IPS-15b (cell line): Measurements from ENCODE around the gene LRRC42.
"Not testable (repeated sequence)": the region's sequence is repeated elsewhere in the genome, so short reads cannot be mapped to it uniquely, and the experiment has no call there.

ENCODE experiments used
- H3K27me3 ChIP-seq: one replicate; pipeline ENCODE4 v1.6.1; 2013; ENCODE audit warnings: low read length; ENCODE audit not compliant: control insufficient read depth, insufficient read depth
- H3K36me3 ChIP-seq: one replicate; pipeline ENCODE4 v1.6.1; 2013; ENCODE audit warnings: low read length; ENCODE audit not compliant: control insufficient read depth, insufficient read depth
- H3K4me1 ChIP-seq: one replicate; pipeline ENCODE4 v1.6.1; 2013; ENCODE audit warnings: mild to moderate bottlenecking, low read length; ENCODE audit not compliant: control insufficient read depth, insufficient read depth
- H3K4me3 ChIP-seq: one replicate; pipeline ENCODE4 v1.5.1; 2013; ENCODE audit warnings: low read depth, low read length
- H3K9ac ChIP-seq: one replicate; pipeline ENCODE4 v1.6.1; 2013; ENCODE audit warnings: low read depth, mild to moderate bottlenecking, low read length
- H3K9me3 ChIP-seq: one replicate; pipeline ENCODE4 v1.6.1; 2013; ENCODE audit warnings: mild to moderate bottlenecking, low read length; ENCODE audit not compliant: control insufficient read depth, insufficient read depth

LRRC42 gene

GRCh38 chr1:53959664-53960250 is 13.6 kb downstream of the LRRC42 start:
- no peaks in the 10 kb centered on the region for H3K9me3 ChIP-seq
- no peak overlapping the region for H3K4me3 ChIP-seq
- peaks cover 6% of the 10 kb centered on the region for H3K4me1 ChIP-seq
- peaks cover 16% of the 10 kb centered on the region for H3K36me3 ChIP-seq
- H3K9ac ChIP-seq = no peak overlapping the region
- no peaks in the 10 kb centered on the region for H3K27me3 ChIP-seq

DNA sequence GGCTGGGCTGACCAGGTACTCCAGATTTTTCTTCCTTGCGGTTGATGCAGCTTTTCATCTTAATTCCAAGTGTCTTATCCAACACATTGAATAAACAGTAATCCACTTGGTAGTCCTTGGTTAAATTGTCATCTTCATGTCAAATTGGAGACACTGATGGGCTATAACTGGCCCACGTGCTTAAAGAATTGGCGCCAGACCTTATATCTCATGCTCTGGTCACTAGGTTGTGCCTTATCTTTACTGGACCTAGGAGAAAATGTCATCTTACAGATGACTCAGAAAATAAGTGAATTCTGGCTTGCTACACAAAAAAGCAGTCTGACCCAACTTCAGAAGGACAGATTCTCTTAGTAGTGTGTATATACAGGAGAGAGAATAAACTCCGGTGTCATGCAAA is 16.2 kb downstream of the LRRC42 start:
- Histone ChIP-seq H3K36me3 (peaks cover 16% of the 10 kb centered on the region), H3K4me3 (no peak overlapping the region), H3K27me3 (no peaks in the 10 kb centered on the region), H3K9me3 (no peaks in the 10 kb centered on the region), H3K9ac (no peak overlapping the region), H3K4me1 (peaks cover 2% of the 10 kb centered on the region)

GRCh38 chr1:53963460-53963859 is 17.3 kb downstream of the LRRC42 start:
- Histone ChIP-seq H3K4me1 (no peaks in the 10 kb centered on the region), H3K27me3 (no peaks in the 10 kb centered on the region), H3K9ac (no peak overlapping the region), H3K36me3 (peaks cover 16% of the 10 kb centered on the region), H3K4me3 (no peak overlapping the region), H3K9me3 (no peaks in the 10 kb centered on the region)

- H3K9me3 ChIP-seq = no peaks in the 10 kb centered on the region
These were observed 18.0 kb downstream of the LRRC42 start for GRCh38 chr1:53964109-53964508.

GRCh38 chr1:53966794-53967193 is 20.6 kb downstream of the LRRC42 start:
- no peaks in the 10 kb centered on the region for H3K27me3 ChIP-seq
- no peaks in the 10 kb centered on the region for H3K4me1 ChIP-seq
- no peak overlapping the region for H3K4me3 ChIP-seq
- peaks cover 16% of the 10 kb centered on the region for H3K36me3 ChIP-seq
- no peaks in the 10 kb centered on the region for H3K9me3 ChIP-seq
- no peak overlapping the region for H3K9ac ChIP-seq

More at GRCh38 chr1:53964109-53964508, 18.0 kb downstream of the LRRC42 start:
- Histone ChIP-seq H3K36me3 (peaks cover 16% of the 10 kb centered on the region), H3K9ac (no peak overlapping the region), H3K27me3 (no peaks in the 10 kb centered on the region), H3K4me1 (no peaks in the 10 kb centered on the region), H3K4me3 (no peak overlapping the region)

GRCh38 chr1:53967409-53968124 is 21.4 kb downstream of the LRRC42 start:
- Histone ChIP-seq H3K36me3 (peaks cover 16% of the 10 kb centered on the region), H3K4me3 (no peak overlapping the region), H3K27me3 (no peaks in the 10 kb centered on the region), H3K9me3 (no peaks in the 10 kb centered on the region), H3K9ac (no peak overlapping the region), H3K4me1 (no peaks in the 10 kb centered on the region)

GRCh38 chr1:53968125-53968513 is 22.0 kb downstream of the LRRC42 start:
- no peaks in the 10 kb centered on the region for H3K4me1 ChIP-seq
- no peak overlapping the region for H3K4me3 ChIP-seq
- no peaks in the 10 kb centered on the region for H3K27me3 ChIP-seq
- H3K9me3 ChIP-seq = no peaks in the 10 kb centered on the region
- H3K9ac ChIP-seq = no peak overlapping the region
- H3K36me3 ChIP-seq = peaks cover 12% of the 10 kb centered on the region

DNA sequence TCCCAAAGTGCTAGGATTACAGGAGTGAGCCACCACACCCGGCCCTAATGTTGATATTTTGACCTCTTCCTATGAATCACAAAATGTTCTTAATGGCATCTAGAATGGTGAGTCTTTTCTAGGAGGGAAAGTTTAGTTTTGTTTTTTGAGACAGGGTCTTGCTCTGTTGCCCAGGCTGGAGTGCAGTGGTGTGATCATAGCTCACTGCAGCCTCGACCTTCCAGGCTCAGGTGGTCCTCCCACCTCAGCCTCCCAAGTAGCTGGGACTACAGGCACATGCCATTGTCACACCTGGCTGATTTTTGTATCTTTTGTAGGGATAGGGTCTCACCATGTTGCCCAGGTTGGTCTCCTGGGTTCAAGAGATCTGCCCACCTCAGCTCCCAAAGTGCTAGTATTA is 23.2 kb downstream of the LRRC42 start:
- H3K9me3 ChIP-seq, H3K9ac ChIP-seq, H3K4me3 ChIP-seq, H3K36me3 ChIP-seq, H3K4me1 ChIP-seq, H3K27me3 ChIP-seq: not testable (repeated sequence)

DNA sequence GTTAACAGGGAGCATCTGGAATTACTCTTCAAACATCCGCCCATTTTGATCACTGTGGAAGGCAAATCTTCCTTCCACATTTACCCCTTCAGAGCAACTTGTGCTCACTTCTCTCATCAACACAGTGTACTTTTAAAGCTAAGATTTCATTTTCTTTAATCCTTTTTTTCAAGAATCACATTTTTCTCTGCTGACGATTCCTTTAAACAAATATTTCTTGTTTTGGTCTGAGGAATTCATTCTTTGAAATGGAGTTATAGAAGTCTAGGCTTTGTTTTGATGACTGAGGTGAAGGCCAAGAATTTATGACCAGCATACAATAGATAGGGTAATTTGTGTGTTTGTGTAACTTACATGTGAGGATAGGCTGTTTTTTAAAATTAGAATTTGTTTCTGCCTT is 25.6 kb downstream of the LRRC42 start:
- Histone ChIP-seq H3K27me3 (no peaks in the 10 kb centered on the region), H3K9me3 (no peaks in the 10 kb centered on the region), H3K4me3 (no peak overlapping the region), H3K9ac (no peak overlapping the region), H3K4me1 (no peaks in the 10 kb centered on the region), H3K36me3 (peaks cover 7% of the 10 kb centered on the region)

- Histone ChIP-seq H3K4me1 (no peaks in the 10 kb centered on the region), H3K9me3 (no peaks in the 10 kb centered on the region), H3K9ac (no peak overlapping the region), H3K27me3 (no peaks in the 10 kb centered on the region), H3K4me3 (no peak overlapping the region), H3K36me3 (no peaks in the 10 kb centered on the region)
These were observed 29.7 kb downstream of the LRRC42 start for GRCh38 chr1:53975861-53976260.

DNA sequence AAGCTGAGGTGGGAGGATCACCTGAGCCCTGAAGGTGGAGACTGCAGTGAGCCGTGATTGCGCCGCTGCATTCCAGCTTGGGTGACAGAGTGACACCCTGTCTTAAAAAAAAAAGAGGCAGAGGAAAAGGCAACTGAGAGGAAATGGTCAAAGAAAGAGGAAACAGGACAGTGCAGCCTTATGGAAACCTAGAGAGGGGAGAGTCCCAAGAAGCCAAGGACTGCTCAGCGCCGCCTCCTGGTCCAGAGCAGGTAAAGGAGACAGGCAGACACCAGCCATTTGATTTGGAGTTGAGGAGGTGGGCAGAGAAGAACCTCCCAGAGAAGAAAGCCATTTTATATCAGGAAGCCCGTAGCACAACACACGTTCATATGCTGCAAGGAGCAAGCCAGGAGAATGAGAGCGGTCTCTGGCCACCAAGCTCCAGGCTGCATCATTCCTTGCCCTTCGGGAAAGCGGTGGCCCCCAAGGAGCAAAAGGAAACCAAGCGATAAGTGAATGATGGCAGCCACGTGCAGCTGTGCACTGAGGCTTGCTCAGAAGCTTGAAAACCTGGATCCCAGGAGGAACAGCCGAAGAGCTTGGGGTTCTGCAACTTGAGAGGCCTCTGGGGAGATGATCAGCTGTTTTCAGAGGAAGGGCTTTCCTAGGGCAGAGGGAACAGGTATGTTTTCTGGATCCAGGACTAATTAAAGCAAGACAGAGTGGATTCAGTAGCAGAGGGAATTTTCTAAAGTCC is 33.7 kb downstream of the LRRC42 start:
- H3K4me3 ChIP-seq = no peak overlapping the region
- H3K4me1 ChIP-seq = no peaks in the 10 kb centered on the region

DNA sequence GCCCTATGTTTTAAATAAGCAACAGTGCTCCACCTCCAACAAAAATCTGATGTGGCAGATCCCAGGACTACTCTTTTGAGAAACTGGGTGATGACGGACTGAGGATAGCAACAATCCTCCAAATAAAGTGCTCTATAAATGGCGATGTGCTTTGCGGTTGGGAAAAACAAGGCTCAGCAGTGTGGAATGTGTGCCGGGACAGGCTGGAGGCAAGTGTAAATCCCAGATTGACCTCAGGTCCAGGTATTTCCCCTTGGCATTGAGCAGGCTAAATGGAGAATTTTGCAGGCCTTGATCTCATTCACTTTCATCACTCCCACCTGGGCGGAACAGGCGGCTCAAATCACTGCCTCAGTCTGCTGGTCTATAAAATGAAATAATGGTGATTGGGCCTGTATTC is 35.1 kb downstream of the LRRC42 start:
- no peaks in the 10 kb centered on the region for H3K27me3 ChIP-seq
- no peak overlapping the region for H3K4me3 ChIP-seq
- no peaks in the 10 kb centered on the region for H3K36me3 ChIP-seq
- no peaks in the 10 kb centered on the region for H3K9me3 ChIP-seq
- H3K9ac ChIP-seq = no peak overlapping the region
- no peaks in the 10 kb centered on the region for H3K4me1 ChIP-seq

More for the DNA sequence above, 33.7 kb downstream of the LRRC42 start:
- H3K36me3 ChIP-seq = no peaks in the 10 kb centered on the region
- no peaks in the 10 kb centered on the region for H3K27me3 ChIP-seq
- H3K9ac ChIP-seq = no peak overlapping the region
- H3K9me3 ChIP-seq = no peaks in the 10 kb centered on the region
